NCI-H2227 (cell line): ENCODE results near the gene AIP.
"Not testable (repeated sequence)": the region's sequence is repeated elsewhere in the genome, so short reads cannot be mapped to it uniquely, and the experiment has no call there.

Source experiments
- DNase-seq: peaks from one replicate; lab custom pipeline; 2025; ENCODE audit not compliant: unreplicated experiment; lab: John Stamatoyannopoulos, UW

Gene AIP

GRCh38 chr11:67505605-67506396 lies 23.0 kb downstream of the AIP start:
- peak; percentile 90 for DNase-seq

GRCh38 chr11:67506426-67507051 lies 23.7 kb downstream of the AIP start:
- no peak for DNase-seq

- no peak for DNase-seq
Measured at GRCh38 chr11:67507242-67507863, 24.5 kb downstream of the AIP start.

- peak; percentile 100 for DNase-seq
Measured at GRCh38 chr11:67507864-67508485, 25.1 kb downstream of the AIP start, which contains the start of gene CDK2AP2. TSS of gene CDK2AP2 (minus strand) at chr11:67508162. CDS start at chr11:67508082, 80 bp downstream.

GRCh38 chr11:67508486-67509121 lies 25.8 kb downstream of the AIP start:
- peak; percentile 99 for DNase-seq

- no peak for DNase-seq
Measured at GRCh38 chr11:67510023-67510345, 27.2 kb downstream of the AIP start.

GRCh38 chr11:67511558-67511957 lies 28.7 kb downstream of the AIP start:
- not testable (repeated sequence) for DNase-seq

- DNase-seq: no peak
Measured at GRCh38 chr11:67514116-67514515, 31.3 kb downstream of the AIP start.

GRCh38 chr11:67516806-67517205 lies 34.0 kb downstream of the AIP start:
- no peak for DNase-seq

GRCh38 chr11:67517784-67518552 lies 35.1 kb downstream of the AIP start:
- DNase-seq: no peak

- DNase-seq: no peak
Measured at GRCh38 chr11:67519726-67520125, 36.9 kb downstream of the AIP start.

GRCh38 chr11:67520856-67521824 lies 38.3 kb downstream of the AIP start:
- no peak for DNase-seq

GRCh38 chr11:67521924-67522323 lies 39.1 kb downstream of the AIP start:
- DNase-seq: no peak

GRCh38 chr11:67522338-67522737 lies 39.5 kb downstream of the AIP start:
- no peak for DNase-seq

GRCh38 chr11:67522844-67523555 lies 40.2 kb downstream of the AIP start, which contains the start of gene CABP2:
TSS of gene CABP2 (minus strand) at chr11:67523446. CDS start at chr11:67523326, 120 bp downstream.
- DNase-seq: no peak

GRCh38 chr11:67523556-67524479 lies 41.0 kb downstream of the AIP start:
- no peak for DNase-seq

GRCh38 chr11:67524480-67524808 lies 41.6 kb downstream of the AIP start:
- no peak for DNase-seq
